GM23338 (cell line): ENCODE results near the gene POLR2L.

ENCODE experiments used
- CREB1 ChIP-seq: fragments of 250-450 bp; sonication (Bioruptor Pico); IDR thresholded peaks from 2 replicates; pipeline ENCODE4 v1.5.0; 2020; ENCODE audit warnings: low read depth, mild to moderate bottlenecking, moderate library complexity
- EZH2 ChIP-seq: fragments of 200-600 bp; sonication (generic); IDR thresholded peaks from one replicate; pipeline ENCODE4 v1.8.0; 2017; ENCODE audit warnings: antibody characterized with exemption, mild to moderate bottlenecking, low read depth; ENCODE audit not compliant: unreplicated experiment
- EZH2phosphoT487 ChIP-seq: fragments of 200-600 bp; sonication (generic); IDR thresholded peaks from one replicate; pipeline ENCODE4 v1.8.1; 2018; ENCODE audit warnings: antibody characterized with exemption; ENCODE audit not compliant: unreplicated experiment
- POLR2AphosphoS5 ChIP-seq: IDR thresholded peaks from 2 replicates; pipeline ENCODE4 v1.6.1; 2016; ENCODE audit warnings: antibody characterized with exemption, low read depth
- STAT1 ChIP-seq: IDR thresholded peaks from one replicate; pipeline ENCODE4 v1.6.1; 2016; ENCODE audit warnings: antibody characterized with exemption; ENCODE audit not compliant: unreplicated experiment
- TF ChIP-seq, protein P1 (sequence below), 2 experiments: fragments of 200-600 bp in 1 of 2; sonication (generic) in 1 of 2; conservative IDR thresholded peaks; 2 replicates each; pipeline versions ENCODE4 v1.5.1 to v1.6.1; 2016 to 2017; ENCODE audit warnings: antibody characterized with exemption in 2 of 2, low read depth in 2 of 2, mild to moderate bottlenecking in 2 of 2, moderate library complexity in 1 of 2

DNA sequence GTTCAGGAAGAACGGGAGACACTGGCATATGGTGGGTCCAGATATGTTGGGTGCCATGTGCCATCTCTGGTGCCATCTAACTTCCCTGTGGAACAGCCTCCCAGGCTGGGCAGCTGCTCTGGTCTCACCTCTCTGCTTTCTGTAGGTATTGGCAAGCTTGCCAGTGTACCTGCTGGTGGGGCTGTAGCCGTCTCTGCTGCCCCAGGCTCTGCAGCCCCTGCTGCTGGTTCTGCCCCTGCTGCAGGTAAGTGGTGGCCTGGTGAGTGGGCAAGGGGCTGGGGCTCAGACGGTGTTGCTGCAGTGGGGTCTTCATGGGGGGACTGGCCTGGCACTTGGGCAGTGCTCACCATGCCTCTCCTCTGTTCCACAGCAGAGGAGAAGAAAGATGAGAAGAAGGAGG is 29.9 kb downstream of the POLR2L start:
- TF ChIP-seq, protein P1, sequence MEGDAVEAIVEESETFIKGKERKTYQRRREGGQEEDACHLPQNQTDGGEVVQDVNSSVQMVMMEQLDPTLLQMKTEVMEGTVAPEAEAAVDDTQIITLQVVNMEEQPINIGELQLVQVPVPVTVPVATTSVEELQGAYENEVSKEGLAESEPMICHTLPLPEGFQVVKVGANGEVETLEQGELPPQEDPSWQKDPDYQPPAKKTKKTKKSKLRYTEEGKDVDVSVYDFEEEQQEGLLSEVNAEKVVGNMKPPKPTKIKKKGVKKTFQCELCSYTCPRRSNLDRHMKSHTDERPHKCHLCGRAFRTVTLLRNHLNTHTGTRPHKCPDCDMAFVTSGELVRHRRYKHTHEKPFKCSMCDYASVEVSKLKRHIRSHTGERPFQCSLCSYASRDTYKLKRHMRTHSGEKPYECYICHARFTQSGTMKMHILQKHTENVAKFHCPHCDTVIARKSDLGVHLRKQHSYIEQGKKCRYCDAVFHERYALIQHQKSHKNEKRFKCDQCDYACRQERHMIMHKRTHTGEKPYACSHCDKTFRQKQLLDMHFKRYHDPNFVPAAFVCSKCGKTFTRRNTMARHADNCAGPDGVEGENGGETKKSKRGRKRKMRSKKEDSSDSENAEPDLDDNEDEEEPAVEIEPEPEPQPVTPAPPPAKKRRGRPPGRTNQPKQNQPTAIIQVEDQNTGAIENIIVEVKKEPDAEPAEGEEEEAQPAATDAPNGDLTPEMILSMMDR (conservative IDR thresholded peaks at IDR 0.05; ENCODE audit: low read depth in 2 of 2), result no peak
- TF ChIP-seq CREB1, result no peak
- no peak for TF ChIP-seq EZH2phosphoT487
- TF ChIP-seq EZH2, result no peak
- TF ChIP-seq STAT1, result no peak
- no peak for TF ChIP-seq POLR2AphosphoS5
